GM21528 (cell line): ENCODE measurements around the gene NECAB2.

Experiments used
- ATAC-seq: cut with Tn5 transposase; IDR thresholded peaks from one replicate; pipeline ENCODE4 v1.9.1; 2021; ENCODE audit warnings: mild to moderate bottlenecking, moderate library complexity; ENCODE audit not compliant: unreplicated experiment, low FRiP score

Gene NECAB2

GRCh38 chr16:83964684-83965443, 3.2 kb upstream of the NECAB2 start:
- no peak for ATAC-seq

GRCh38 chr16:83965444-83966152, 2.4 kb upstream of the NECAB2 start:
- no peak for ATAC-seq

GRCh38 chr16:83966153-83966696, 1.8 kb upstream of the NECAB2 start:
- ATAC-seq, result no peak

GRCh38 chr16:83967091-83967490, 953 bp upstream of the NECAB2 start:
- ATAC-seq, result no peak

GRCh38 chr16:83968306-83968851, 335 bp downstream of the NECAB2 start:
- no peak for ATAC-seq

GRCh38 chr16:83968891-83969649, 1.0 kb downstream of the NECAB2 start:
- ATAC-seq, result no peak

GRCh38 chr16:83969771-83970429, 1.9 kb downstream of the NECAB2 start:
- no peak for ATAC-seq

GRCh38 chr16:83970430-83970815, 2.4 kb downstream of the NECAB2 start:
- no peak for ATAC-seq

- no peak for ATAC-seq
Measured at GRCh38 chr16:83971165-83972130, 3.4 kb downstream of the NECAB2 start.

GRCh38 chr16:83972256-83973008, 4.4 kb downstream of the NECAB2 start:
- ATAC-seq, result no peak

- no peak for ATAC-seq
Measured at GRCh38 chr16:83973077-83973476, 5.0 kb downstream of the NECAB2 start.

- ATAC-seq, result no peak
Measured at GRCh38 chr16:83973581-83974385, 5.7 kb downstream of the NECAB2 start.

- no peak for ATAC-seq
Measured at GRCh38 chr16:83974475-83974874, 6.4 kb downstream of the NECAB2 start.

- no peak for ATAC-seq
Measured at GRCh38 chr16:83975590-83976260, 7.7 kb downstream of the NECAB2 start.

GRCh38 chr16:83977056-83977815, 9.2 kb downstream of the NECAB2 start:
- ATAC-seq, result no peak

GRCh38 chr16:83978401-83978904, 10.4 kb downstream of the NECAB2 start:
- no peak for ATAC-seq
